GM18498 (cell line): ENCODE measurements around the gene THSD7B.
A peak's percentile ranks its signal among the peaks of the same experiment; 100 is the strongest.
"Not testable (repeated sequence)": the region's sequence is repeated elsewhere in the genome, so short reads cannot be mapped to it uniquely, and the experiment has no call there.

Experiments used
- ATAC-seq: cut with Tn5 transposase; IDR thresholded peaks from one replicate; pipeline ENCODE4 v1.9.1; 2021; ENCODE audit warnings: mild to moderate bottlenecking, moderate library complexity; ENCODE audit not compliant: unreplicated experiment

Gene THSD7B

DNA sequence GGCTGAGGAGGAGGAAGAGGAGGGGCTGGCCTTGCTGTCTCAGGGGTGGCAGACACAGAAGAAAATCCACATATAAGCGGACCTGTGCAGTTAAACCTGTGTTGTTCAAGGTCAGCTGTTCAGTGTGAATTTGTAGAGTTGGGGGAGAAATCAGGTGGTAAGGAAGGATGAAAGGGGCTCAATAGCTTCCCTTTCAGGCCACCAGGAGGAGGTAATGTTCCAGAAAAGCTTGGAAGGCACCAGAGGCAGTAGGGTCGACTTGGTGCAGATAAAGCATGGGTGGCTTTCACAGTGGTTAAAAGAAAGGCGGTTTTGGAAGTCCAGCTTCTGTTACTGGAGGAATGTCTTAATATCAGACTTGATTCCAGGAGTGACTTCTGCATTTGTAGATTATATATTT lies 167.4 kb downstream of the THSD7B start:
- ATAC-seq, result peak; percentile 47

DNA sequence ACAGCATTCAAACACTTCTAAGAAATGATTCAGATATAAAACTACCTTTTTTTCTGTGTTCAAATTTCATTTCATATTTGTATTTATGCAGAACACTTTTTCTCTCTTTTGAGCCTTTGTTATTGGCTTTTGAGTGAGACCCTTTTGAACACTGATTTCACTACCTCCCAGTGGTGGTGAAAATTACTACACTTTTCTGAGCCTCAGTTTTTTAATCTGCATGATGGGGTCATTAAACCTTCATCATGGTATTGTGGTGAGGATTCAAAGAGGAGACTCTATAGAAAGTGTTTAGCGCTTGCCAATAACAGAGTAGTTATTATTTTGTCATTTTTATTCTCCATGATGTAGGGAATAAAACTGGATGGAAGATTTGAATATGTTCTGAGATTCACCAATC lies 169.8 kb downstream of the THSD7B start:
- no peak for ATAC-seq

DNA sequence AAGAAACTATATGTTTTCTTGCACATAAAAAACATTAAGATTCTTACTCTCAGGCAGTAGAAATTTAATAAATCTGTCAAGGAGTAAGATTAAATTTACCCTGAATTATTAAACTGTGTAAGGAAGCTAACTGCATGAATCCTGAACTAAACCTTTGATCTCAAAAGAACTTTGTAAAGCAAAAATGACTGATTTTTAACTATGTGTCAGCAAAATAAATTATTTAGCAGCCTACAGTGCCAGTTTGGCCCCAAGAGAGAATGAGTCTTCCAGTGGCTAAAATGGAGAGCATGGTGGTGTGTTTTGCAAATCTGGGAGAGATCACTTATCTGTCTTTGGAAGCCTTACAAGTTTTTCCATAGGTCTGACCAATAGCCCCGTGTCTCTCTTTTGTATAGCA lies 190.7 kb downstream of the THSD7B start:
- no peak for ATAC-seq

DNA sequence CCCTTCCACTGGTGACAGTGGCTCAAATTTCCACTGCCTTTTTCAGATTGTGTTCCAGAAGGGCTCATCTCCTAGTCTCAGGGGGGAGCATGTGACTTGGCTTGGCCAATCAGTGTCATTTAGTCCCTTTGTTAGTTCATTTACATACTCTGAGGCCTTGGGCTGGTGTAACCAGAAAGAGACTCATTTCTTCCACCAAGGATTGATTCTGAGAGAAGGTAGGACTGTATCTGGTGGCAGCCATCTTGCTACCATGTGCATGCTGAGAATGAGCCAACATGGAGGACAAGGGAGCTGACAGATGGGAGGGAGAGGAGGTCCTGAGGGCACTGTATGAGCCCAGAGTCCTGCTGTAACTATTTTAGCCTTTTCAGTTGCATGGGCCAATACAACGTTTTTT lies 191.7 kb downstream of the THSD7B start:
- no peak for ATAC-seq

DNA sequence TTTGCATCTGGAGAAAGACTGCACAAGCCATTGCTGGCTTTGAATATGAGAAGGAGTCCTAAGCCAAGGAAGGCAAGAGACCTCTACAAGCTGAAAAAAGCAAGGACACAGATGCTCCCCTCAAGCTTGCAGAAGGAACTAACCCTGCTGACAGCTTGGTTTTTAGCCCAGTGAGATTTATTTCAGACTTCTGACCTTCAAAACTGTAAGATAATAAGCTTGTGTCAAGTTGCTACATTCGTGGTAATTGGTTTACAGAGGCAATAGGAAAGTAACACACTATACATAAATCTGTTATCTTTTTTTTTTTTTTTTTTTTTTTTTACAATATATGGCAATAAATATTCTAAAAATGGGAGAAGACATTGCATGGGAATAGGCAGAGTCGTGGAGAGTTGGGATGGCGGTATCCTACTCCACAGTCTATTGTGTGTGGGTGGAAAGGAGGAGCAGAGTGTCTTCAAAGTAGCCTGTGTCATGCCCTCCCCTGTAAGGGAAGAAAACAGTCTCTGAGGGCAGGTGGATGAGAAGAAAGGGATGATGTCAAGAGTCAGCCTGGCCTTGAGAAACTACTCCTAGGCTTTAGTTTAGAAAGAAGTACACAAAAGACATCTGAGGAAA lies 196.9 kb downstream of the THSD7B start:
- no peak for ATAC-seq

DNA sequence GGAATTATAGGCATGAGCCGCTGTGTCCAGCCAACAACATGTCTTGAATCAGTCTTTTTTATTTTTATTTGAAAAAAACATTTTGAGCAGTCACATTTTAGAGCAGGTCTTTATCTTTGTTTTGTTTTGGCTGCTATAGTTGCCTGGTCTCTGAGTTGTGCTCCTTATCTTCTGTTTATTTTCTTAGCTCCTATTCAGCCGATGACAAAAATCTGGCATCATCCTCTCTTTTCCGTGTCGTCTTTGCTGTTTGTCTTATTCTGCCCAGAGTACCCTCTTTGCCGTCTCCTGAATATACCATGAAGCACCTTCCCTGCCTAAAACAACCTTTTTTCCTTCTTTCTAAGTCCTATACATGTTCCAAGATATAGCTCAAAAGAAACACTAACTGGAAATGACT lies 201.1 kb downstream of the THSD7B start:
- ATAC-seq, result no peak

DNA sequence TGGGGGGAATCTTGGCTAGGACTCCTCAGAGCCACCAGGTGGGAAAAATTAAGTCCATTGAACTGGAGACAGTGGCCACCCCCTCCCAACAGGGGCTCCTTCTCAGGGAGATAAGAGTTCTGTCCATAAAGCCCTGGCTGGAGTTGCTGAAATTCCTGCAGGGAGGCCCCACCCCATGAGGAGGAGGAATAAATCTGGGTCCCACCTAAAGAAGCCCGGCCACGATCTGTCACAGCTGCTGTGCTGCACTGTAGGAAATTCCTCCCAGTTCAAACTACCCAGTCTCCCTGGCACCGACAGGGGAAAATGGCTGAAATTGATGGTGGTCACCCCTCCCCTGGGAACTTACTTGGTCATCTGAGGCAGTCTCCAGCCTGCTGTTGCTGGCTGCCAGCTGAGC lies 215.0 kb downstream of the THSD7B start:
- no peak for ATAC-seq

DNA sequence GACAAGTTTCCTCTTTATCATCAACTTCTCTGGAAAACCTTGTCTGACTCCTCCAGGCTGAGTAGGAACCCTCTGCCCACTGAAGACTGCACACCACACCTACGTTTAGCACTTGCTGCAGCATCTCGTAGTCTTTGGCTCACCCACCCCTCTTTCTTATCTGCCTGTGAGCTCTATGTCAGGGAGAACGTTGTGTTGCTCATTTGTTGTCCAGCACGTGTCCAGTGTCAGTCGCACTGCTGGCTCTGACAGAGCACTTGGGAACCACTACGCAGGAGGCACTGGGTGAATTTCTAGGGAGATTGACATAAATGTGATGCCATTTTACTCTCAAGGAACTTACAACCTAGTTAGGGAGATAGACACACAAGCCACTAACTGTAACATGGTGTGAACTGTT lies 216.3 kb downstream of the THSD7B start:
- not testable (repeated sequence) for ATAC-seq

DNA sequence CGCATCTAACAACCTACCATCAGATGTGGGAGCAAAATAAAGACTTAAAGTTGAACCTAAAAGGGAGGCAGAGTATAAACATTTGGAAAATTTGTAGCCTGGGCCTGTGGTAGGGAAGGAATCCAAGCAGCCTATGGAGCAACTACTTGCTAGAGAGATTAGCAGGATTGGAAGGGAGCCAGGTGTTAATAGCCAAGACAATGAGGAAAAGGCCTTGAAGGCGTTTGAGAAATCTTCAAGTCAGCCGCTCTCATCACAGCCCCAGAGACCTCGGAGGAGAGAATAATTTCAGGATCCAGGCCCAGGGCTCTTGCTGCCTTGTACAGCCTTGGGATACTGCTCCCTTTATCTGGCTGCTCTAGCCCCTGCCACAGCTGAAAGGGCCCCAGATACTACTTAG lies 219.7 kb downstream of the THSD7B start:
- no peak for ATAC-seq

DNA sequence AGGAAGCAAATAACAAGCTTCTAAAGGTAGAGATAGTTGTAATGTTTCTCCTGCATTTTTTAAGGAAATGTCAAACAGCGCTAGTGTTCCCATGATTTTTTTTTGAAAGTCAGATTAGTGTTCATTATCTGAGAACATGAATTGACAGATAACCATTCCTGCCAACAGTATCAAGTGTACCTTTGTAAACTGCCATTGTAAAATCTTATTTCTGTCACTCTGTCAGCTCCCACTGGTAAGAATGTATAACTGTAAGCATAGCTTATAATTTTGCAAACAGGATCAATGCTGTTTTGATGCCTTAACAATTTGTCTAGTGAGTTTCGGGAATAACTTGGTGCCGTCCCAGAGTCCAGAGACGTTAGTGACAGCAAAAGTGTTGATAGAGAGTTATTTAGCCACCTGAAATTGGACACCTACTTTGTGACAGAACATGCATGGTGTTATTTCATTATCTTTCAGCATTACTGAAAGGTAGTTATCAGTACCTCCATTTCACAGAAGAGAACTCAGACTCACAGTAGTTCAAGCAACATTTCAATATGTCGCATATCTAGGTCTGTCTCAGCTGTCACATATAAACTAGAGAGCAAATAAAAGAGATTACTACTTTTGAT lies 221.4 kb downstream of the THSD7B start:
- no peak for ATAC-seq

DNA sequence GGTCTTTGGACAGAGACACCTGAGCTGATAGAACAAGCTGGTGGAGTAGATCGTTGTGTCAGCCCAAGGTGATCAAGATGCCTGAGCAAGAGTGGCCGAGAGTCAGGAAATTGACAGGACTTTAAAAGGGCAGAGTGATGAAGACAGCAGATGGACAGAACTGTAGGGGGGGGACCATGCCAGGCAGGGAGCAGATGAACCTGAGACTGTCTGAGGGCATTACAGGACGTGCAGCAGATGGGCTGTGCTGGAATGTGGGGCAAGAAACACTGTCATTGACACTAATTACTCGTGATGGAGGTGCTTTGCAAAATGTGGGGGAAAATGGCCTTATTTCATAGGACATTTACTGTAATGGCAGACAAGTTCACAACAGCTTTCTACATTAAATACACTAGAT lies 225.0 kb downstream of the THSD7B start:
- no peak for ATAC-seq

DNA sequence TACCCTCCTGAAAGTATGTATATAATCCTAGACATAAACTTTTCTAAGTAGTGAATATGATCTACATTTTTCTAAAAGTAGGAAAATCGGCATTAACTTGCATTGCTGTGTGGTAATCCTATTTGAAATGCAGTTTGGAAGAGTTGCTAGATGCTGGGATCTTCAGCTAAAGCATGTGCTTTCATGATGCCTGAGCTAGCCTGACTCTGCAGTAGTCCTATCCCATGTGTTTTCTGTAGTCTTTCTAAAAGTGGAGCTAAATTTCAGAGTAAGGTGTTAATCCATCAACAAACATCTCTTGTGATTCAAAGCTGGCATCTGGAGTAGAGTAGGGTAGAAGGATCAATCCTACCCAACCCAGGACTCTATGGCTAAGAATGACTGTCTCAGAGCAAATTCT lies 229.4 kb downstream of the THSD7B start:
- no peak for ATAC-seq

DNA sequence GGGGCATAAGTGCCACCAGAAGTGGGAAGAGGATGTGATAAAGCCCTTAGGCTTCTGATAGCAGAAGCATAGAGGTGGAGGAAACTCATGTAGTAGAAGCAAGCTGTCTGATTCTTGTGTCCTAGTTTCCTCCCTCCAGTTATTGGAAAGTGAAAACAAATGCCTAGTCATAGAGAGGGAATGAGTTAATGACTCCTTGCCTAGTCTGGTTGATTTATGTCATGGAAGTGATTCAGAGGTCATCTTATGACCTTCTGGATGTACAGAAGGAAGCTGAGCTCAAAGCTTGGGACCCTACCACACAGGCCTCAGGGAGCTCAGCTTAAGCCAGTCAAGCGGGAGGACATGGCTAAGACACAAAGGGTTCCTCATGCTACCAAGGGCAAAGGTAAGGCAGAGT lies 232.2 kb downstream of the THSD7B start:
- no peak for ATAC-seq

DNA sequence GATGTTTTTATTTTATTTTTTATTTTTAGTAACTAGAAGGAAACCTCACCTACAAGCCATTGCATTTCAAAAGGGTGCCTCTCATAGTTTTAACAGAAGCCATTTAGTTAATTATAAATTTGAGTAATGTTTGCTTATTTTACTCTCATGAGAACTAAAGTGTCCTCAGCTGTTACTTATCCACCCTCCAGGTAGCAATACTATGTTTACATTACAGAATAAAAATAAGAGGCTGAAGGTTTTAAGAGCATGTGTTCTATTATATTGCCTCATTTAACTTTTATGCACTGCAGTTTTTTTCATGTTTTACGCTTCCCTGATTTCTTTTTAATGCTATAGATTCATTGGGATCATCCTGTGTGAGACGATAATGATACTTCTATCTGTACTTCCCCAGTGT lies 235.5 kb downstream of the THSD7B start:
- no peak for ATAC-seq

DNA sequence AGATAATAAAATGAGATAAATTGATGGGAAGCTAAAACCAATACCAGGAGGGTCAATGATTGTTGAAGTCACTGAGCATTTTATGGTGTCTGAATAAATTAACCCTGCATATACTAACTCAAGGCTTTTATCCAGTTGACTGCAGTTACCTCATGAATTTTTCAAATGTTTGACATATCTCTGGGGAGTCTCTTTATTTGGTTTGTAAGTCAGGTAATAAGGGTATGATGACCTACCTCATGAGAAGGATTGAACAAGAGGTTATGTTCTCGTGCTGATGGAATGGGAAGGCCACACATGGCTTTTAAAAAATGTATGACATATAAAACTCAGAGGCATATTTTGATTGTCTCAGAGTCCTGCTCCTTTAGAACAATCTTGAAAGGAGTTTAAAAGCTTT lies 237.6 kb downstream of the THSD7B start:
- ATAC-seq, result no peak

DNA sequence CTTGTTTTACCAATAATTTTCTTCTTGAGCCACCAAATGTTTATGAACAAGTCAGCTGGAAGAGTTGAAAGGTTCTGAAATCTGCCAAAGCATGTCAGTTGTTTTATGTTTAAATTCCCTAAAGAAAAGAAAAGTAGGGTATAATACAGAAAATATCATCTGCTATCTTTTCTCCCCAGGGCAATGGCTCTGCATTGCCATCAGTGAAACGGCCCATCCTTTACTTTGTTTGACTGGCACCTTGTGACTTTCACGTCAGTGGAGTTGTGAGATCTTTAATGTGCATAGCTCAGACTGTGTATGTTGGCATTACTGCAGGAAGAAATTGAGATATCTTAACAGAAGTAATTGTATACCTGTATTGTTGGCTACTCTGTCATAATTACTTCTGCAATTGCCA lies 239.9 kb downstream of the THSD7B start:
- ATAC-seq, result no peak

DNA sequence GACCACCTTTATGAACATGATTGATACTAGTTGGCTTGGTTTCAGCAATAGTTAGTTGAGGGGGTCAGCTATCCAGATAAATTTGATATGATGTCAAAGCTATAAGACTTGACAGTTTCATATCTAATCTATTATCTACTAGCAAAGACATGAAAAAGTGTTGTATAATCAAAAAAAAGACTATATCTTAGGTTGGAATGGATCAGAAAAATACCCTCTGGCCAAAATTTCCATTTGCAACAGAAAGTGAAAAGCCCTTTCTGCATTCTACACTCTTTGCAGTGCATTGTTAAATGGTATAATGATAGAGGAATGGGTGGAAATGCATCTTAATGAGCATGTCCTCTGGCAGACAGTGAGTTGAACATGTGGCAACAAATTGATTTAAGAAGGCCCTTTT lies 242.6 kb downstream of the THSD7B start:
- ATAC-seq, result no peak

DNA sequence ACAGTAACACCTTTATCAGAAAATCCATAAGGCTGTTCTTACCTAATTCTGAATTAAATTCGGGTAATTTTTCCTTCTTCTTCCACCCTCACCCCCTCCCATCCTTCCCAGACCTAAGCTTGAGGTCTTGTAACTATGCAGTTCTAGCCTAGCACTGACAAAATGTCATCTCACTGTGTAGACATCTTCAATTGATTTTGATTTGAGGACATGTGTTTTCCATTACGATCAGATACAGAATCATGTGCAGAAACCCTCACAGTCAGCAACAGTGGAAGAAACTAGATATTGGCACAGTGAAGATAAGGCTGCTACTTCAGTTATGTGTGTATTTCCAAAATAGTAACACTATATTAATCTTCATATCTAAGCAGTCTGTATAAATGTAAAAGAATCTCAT lies 244.6 kb downstream of the THSD7B start:
- ATAC-seq, result no peak

DNA sequence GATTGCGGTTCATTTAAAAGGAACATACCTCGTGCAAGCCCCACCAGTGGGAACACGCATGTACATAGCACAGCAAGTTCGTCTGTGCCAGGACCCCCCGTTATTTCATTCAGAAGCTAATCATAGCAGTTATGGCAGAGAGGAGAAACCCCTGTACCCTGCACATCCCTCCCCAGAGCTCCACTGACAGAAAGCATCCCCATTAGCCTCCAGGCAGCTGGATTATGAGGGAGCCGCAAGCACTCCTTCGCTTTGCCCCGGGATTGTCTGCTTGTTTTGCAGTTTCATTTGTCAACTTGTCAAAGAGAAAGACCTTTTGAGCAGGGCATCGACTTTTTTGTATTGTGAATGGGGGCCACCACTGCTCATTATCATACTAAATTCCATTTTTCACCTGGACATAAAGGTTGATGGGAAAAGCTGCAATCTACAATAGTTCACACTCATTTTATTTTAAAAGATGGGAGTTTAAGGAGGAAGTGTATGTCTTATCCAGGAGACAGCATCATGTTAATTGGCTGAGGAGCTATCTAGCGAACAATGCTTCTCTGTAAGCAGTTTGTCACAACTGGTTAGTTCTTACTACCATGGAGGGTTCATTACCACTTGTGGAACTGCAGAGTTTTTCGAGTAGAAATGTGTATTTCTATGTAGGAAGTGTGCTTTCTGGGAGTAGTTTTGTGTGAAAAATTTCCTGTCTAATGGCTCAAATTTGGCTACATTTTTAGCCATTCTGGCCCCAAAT lies 255.3 kb downstream of the THSD7B start:
- no peak for ATAC-seq

DNA sequence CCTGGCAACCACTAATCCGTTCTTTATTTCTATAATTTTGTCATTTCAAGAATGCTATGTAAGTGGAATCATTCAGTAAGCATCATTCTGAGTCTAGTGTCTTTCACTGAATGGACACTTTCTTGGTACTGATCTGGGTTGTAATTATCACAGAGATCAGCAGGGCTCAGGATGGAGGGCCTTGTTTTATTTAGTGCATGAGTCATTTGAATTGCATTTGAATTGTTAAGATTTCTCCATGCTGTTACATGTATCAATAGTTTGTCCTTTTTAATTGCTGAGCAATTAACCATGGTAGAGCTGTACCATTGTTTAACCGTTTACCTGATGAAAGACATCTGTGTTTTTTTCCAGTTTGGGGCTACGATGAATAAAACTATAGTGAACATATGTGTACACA lies 256.4 kb downstream of the THSD7B start:
- no peak for ATAC-seq

DNA sequence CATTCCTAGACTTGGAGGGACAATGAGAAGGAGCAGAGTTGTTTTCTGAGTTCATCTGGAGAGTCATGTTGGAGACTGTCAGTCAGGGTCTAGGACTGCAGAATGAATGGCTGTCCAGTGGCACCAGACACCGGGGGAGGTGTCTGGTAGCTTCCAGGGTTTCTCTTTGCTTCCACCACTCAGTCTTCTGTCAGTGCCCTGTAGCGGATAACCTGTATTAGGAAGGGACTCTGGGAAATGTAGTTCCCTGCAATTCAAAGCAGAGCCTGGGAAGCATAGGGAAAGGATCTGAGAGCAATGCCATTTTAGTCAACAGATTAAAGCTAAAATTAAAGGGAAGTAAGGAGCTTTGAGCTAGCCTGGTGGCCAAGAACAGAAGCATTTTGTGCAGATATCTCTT lies 257.9 kb downstream of the THSD7B start:
- ATAC-seq, result no peak

DNA sequence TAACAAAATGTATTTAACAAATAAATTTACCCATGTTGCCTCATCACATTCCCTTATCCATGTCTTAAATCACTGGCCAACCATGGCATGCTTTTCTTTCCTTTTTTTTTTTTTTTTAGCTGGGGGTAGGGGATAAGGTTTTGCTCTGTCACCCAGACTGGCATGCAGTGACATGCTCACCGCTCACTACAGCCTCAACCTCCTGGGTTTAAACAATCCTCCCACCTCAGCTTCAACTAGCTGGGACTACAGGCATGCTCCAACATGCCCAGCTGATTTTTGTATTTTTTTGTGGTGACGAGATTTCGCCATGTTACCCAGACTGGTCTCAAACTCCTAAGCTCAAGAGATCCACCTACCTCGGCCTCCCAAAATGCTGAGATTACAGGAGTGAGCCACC lies 266.4 kb downstream of the THSD7B start:
- ATAC-seq, result no peak

DNA sequence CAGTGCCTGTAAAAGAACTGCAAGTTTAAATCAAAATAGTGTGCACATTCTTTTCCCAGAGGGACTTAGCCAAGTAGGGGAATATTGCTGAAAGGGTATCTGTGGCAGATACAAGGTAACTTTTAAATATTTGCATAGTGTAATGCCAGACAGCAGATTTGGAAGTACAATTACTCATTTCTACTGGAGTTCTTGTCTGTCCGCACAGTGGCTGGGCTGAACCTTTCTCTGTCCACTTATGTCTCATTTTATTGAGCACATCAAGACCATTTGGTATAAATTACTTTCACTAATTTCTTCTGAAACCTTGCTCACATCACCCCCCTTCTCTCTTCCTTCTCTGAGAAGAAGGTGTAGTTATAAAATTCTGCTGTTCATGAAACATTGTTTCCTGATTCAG lies 271.3 kb downstream of the THSD7B start:
- ATAC-seq, result no peak
